ENCODE results near the gene S100A10. TPM values are rescaled to one million over a fixed set of nuclear protein-coding genes. Genes with fewer than 3 reads are reported as not detected.

The S100A10 gene
- total RNA-seq, 2 experiments from 2014 or later = 208 to 220 TPM

GRCh38 chr1:152022474-152022873 lies 28.8 kb upstream of the S100A10 start:
- no peak for TF ChIP-seq CTCF (IDR thresholded peaks at IDR 0.05)
- Mint-ChIP-seq H3K36me3 (ENCODE audit: low read depth) (no peaks in the 10 kb centered on the region), H3K27me3 (peaks cover 1% of the 10 kb centered on the region), H3K27ac (no peak overlapping the region), H3K4me3 (no peak overlapping the region), H3K4me1 (ENCODE audit: low read depth) (no peaks in the 10 kb centered on the region), H3K9me3 (no peaks in the 10 kb centered on the region)
- POLR2A ChIA-PET = no interaction called here
- no peak for DNase-seq
- CTCF ChIA-PET = interaction anchor here (0.7 to 1.6 kb wide), 4 partner anchors 9 to 22 kb away, joined by 3 to 10 read pairs (median 5); no protein-coding TSS in a partner anchor
- intact Hi-C loops (cut with micrococcal nuclease) = no loop called here
- ATAC-seq = no peak

- ATAC-seq (no peak), DNase-seq (no peak)
- intact Hi-C loops (cut with micrococcal nuclease) = no loop called here
- no peak overlapping the region for H3K27ac Mint-ChIP-seq
- peaks cover 1% of the 10 kb centered on the region for H3K27me3 Mint-ChIP-seq
- H3K4me1 Mint-ChIP-seq (ENCODE audit: low read depth) = no peaks in the 10 kb centered on the region
- ChIA-PET POLR2A (no interaction called here), CTCF (interaction anchor here (0.8 to 1.6 kb wide), 5 partner anchors 8 to 54 kb away, joined by 3 to 10 read pairs (median 4); no protein-coding TSS in a partner anchor)
- H3K9me3 Mint-ChIP-seq = no peaks in the 10 kb centered on the region
- H3K4me3 Mint-ChIP-seq = no peak overlapping the region
- TF ChIP-seq CTCF (IDR thresholded peaks at IDR 0.05) = no peak
- no peaks in the 10 kb centered on the region for H3K36me3 Mint-ChIP-seq (ENCODE audit: low read depth)
Observed at GRCh38 chr1:152021569-152021968, 27.9 kb upstream of the S100A10 start.

GRCh38 chr1:152020849-152021248 lies 27.2 kb upstream of the S100A10 start:
- DNase-seq (no peak), ATAC-seq (no peak)
- intact Hi-C loops (cut with micrococcal nuclease) = no loop called here
- H3K9me3 Mint-ChIP-seq = no peaks in the 10 kb centered on the region
- no peak overlapping the region for H3K4me3 Mint-ChIP-seq
- peaks cover 2% of the 10 kb centered on the region for H3K27me3 Mint-ChIP-seq
- H3K4me1 Mint-ChIP-seq (ENCODE audit: low read depth) = no peaks in the 10 kb centered on the region
- POLR2A ChIA-PET = no interaction called here
- no peak for TF ChIP-seq CTCF (IDR thresholded peaks at IDR 0.05)
- no peaks in the 10 kb centered on the region for H3K36me3 Mint-ChIP-seq (ENCODE audit: low read depth)
- H3K27ac Mint-ChIP-seq = no peak overlapping the region
- CTCF ChIA-PET = interaction anchor here (0.8 to 1.2 kb wide), 3 partner anchors 14 to 53 kb away, joined by 3 to 4 read pairs (median 4); no protein-coding TSS in a partner anchor

GRCh38 chr1:152018537-152018936 lies 24.9 kb upstream of the S100A10 start:
- peaks cover 5% of the 10 kb centered on the region for H3K27me3 Mint-ChIP-seq
- H3K36me3 Mint-ChIP-seq (ENCODE audit: low read depth) = no peaks in the 10 kb centered on the region
- H3K9me3 Mint-ChIP-seq = no peaks in the 10 kb centered on the region
- DNase-seq (peak; percentile 65), ATAC-seq (no peak)
- no peak overlapping the region for H3K27ac Mint-ChIP-seq
- peak; percentile 64 for TF ChIP-seq CTCF (IDR thresholded peaks at IDR 0.05)
- intact Hi-C loops (cut with micrococcal nuclease) = no loop called here
- H3K4me3 Mint-ChIP-seq = no peak overlapping the region
- H3K4me1 Mint-ChIP-seq (ENCODE audit: low read depth) = peaks cover 3% of the 10 kb centered on the region
- POLR2A ChIA-PET = no interaction called here
- CTCF ChIA-PET = interaction anchor here (0.7 to 10.5 kb wide), 9 partner anchors 16 to 137 kb away, joined by 3 to 122 read pairs (median 4); no protein-coding TSS in a partner anchor

- CTCF ChIA-PET = interaction anchor here (1.0 to 10.5 kb wide), 9 partner anchors 14 to 83 kb away, joined by 3 to 122 read pairs (median 3); no protein-coding TSS in a partner anchor
- no peaks in the 10 kb centered on the region for H3K9me3 Mint-ChIP-seq
- no peaks in the 10 kb centered on the region for H3K36me3 Mint-ChIP-seq (ENCODE audit: low read depth)
- DNase-seq = no peak
- intact Hi-C loops (cut with micrococcal nuclease) = no loop called here
- no peak for TF ChIP-seq CTCF (IDR thresholded peaks at IDR 0.05)
- H3K4me1 Mint-ChIP-seq (ENCODE audit: low read depth) = peaks cover 3% of the 10 kb centered on the region
- POLR2A ChIA-PET = interaction anchor here (1.3 to 1.6 kb wide), 2 partner anchors 15 to 107 kb away, joined by 3 to 4 read pairs; no protein-coding TSS in a partner anchor
- H3K4me3 Mint-ChIP-seq = no peak overlapping the region
- peaks cover 7% of the 10 kb centered on the region for H3K27me3 Mint-ChIP-seq
- ATAC-seq = no peak
- no peak overlapping the region for H3K27ac Mint-ChIP-seq
Observed at GRCh38 chr1:152015766-152016165, 22.1 kb upstream of the S100A10 start.

All from activated CD8-positive, alpha-beta T cell treated with anti-CD3 and anti-CD28 coated beads for 36 hours (primary cell).